WERI-Rb-1 (cell line): ENCODE measurements around the gene BUD31.
"Not testable (repeated sequence)": the region's sequence is repeated elsewhere in the genome, so short reads cannot be mapped to it uniquely, and the experiment has no call there.

ENCODE experiments used
- DNase-seq: peaks from one replicate; pipeline ENCODE4 v3.0.0-alpha.2; 2020
- H3K27ac ChIP-seq: fragments of 250-450 bp; sonication (Bioruptor Pico); 2 replicates; pipeline ENCODE4 v1.5.1; 2020; ENCODE audit warnings: mild to moderate bottlenecking, moderate library complexity
- H3K27me3 ChIP-seq: fragments of 250-450 bp; sonication (Bioruptor Pico); 2 replicates; pipeline ENCODE4 v1.5.1; 2021; ENCODE audit warnings: mild to moderate bottlenecking, low read depth, moderate library complexity; ENCODE audit not compliant: insufficient read depth, severe bottlenecking
- H3K36me3 ChIP-seq: fragments of 250-450 bp; sonication (Bioruptor Pico); 2 replicates; pipeline ENCODE4 v1.5.1; 2020; ENCODE audit warnings: mild to moderate bottlenecking, moderate library complexity
- H3K4me3 ChIP-seq: 2 replicates; pipeline ENCODE4 v1.5.1; 2011; ENCODE audit warnings: low read depth, mild to moderate bottlenecking, control low read depth, low read length
- H3K9me3 ChIP-seq: fragments of 250-450 bp; sonication (Bioruptor Pico); 2 replicates; pipeline ENCODE4 v1.5.1; 2021; ENCODE audit warnings: mild to moderate bottlenecking, moderate library complexity; ENCODE audit not compliant: severe bottlenecking
- TF ChIP-seq, protein P1 (sequence below): IDR thresholded peaks from 2 replicates; pipeline ENCODE4 v1.5.1; 2011; ENCODE audit warnings: low read depth, mild to moderate bottlenecking, control low read depth, inconsistent platforms, low read length

Gene BUD31

DNA sequence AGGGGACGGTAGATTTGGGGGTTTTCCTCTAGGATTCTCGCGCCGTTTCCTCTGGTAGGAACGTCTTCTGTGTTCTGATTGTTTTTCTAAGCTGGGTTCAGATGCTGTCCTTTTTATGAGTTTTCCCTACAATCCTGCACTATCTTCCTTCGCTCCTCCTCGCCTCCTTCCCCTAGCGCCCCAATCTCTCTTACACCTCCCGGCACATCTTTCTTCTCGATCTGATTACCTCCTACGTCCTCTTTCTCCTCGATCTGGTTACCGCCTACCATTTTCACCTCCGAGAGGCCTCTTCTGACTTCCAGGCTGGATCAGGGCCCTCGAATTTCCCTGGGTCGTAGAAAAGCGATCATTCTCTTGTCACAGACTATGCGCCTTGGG is 413 bp downstream of the BUD31 start:
- peak overlapping the region; percentile 100 for H3K27ac ChIP-seq
- H3K4me3 ChIP-seq = peak overlapping the region; percentile 96
- TF ChIP-seq, protein P1, sequence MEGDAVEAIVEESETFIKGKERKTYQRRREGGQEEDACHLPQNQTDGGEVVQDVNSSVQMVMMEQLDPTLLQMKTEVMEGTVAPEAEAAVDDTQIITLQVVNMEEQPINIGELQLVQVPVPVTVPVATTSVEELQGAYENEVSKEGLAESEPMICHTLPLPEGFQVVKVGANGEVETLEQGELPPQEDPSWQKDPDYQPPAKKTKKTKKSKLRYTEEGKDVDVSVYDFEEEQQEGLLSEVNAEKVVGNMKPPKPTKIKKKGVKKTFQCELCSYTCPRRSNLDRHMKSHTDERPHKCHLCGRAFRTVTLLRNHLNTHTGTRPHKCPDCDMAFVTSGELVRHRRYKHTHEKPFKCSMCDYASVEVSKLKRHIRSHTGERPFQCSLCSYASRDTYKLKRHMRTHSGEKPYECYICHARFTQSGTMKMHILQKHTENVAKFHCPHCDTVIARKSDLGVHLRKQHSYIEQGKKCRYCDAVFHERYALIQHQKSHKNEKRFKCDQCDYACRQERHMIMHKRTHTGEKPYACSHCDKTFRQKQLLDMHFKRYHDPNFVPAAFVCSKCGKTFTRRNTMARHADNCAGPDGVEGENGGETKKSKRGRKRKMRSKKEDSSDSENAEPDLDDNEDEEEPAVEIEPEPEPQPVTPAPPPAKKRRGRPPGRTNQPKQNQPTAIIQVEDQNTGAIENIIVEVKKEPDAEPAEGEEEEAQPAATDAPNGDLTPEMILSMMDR = no peak
- DNase-seq = no peak
- no peaks in the 10 kb centered on the region for H3K27me3 ChIP-seq
- peaks cover 65% of the 10 kb centered on the region for H3K36me3 ChIP-seq
- H3K9me3 ChIP-seq = no peaks in the 10 kb centered on the region

DNA sequence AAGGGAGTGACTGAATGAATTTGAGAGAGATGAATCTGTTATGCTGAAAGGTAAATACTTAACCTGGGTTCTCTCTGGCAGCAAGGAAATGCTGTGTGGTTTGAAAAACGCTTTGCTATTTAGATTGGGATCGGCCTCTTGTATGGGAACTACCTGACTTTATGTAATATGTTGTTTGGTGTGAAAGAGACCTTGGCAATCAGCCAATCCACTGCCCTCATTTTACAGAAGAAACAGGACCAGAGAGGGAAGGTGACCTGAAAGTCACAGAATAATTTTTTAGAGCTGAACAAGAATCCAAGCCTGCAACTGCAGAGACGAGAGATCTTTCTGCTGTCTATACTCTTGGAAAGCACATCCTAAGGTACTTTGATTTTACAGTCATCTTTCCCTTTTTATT is 1.0 kb downstream of the BUD31 start:
- Histone ChIP-seq H3K27me3 (no peaks in the 10 kb centered on the region), H3K27ac (peak overlapping the region; percentile 100), H3K36me3 (peaks cover 65% of the 10 kb centered on the region), H3K4me3 (peak overlapping the region; percentile 96), H3K9me3 (no peaks in the 10 kb centered on the region)
- TF ChIP-seq, protein P1 = no peak
- no peak for DNase-seq

DNA sequence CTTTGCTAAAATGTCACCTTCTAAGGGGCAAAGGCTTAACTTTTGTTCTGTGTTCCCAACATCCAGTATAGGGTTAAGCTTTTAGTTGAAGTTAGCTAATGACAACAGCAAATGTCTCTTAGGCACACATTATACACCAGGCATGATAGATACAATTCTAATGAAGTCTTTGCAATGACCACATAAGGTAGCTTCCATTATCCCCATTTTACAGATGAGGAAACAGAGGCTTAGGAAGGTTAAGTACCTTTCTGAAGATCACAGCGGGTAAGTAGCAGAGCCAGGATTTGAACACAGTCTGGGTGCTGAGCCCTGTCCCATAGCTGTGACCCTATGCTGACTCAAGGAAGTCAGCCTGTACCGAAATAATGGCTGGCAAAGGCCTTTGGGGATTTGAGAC is 1.9 kb downstream of the BUD31 start:
- Histone ChIP-seq H3K4me3 (no peak overlapping the region), H3K27ac (no peak overlapping the region), H3K36me3 (peaks cover 66% of the 10 kb centered on the region), H3K9me3 (no peaks in the 10 kb centered on the region), H3K27me3 (no peaks in the 10 kb centered on the region)
- TF ChIP-seq, protein P1 = no peak
- no peak for DNase-seq

DNA sequence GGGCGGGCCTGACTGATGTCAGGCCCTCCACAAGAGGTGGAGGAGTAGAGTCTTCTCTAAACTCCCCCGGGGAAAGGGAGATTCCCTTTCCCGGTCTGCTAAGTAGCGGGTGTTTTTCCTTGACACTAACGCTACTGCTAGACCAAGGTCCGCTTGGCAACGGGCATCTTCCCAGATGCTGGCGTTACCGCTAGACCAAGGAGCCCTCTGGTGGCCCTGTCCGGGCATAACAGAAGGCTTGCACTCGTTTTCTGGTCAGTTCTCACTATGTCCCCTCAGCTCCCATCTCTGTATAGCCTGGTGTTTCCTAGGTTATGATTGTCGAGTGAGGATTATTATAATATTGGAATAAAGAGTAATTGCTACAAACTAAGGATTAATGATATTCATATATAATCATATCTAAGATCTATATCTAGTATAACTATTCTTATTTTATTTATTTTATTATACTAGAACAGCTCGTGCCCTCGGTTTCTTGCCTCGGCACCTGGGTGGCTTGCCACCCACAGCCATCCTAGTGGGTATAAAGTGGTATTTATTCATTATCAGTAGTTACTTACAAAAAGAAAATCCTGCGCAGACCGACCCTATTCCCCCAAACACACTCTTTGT is 6.9 kb downstream of the BUD31 start:
- H3K27ac ChIP-seq, H3K9me3 ChIP-seq, H3K4me3 ChIP-seq, H3K27me3 ChIP-seq: not testable (repeated sequence)
- peak; percentile 71 for DNase-seq
- H3K36me3 ChIP-seq = peaks cover 92% of the 10 kb centered on the region
- TF ChIP-seq, protein P1 = peak; percentile 68

DNA sequence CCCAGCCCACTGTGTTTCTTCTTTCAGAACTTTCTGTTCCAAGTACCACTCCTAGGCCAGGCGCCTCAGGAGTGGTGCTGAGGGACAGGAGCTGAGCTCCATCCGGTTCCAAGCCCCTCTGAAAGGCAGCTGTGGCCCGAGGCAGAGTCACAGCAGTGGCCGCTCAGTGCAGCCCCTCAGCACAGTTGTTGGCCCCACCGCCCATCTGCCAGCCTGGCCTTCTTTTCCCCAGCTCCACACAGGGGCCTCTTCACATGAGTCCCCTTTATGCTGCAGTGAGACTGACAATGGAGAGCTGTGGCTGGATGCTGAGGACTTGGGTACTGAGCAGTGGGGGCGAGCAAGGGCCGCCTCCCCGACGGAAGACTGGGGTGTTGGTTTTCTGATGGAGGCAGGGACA is 9.5 kb downstream of the BUD31 start:
- no peaks in the 10 kb centered on the region for H3K9me3 ChIP-seq
- TF ChIP-seq, protein P1 = no peak
- no peak overlapping the region for H3K27ac ChIP-seq
- DNase-seq = no peak
- no peaks in the 10 kb centered on the region for H3K27me3 ChIP-seq
- peaks cover 85% of the 10 kb centered on the region for H3K36me3 ChIP-seq
- H3K4me3 ChIP-seq = no peak overlapping the region
